PC-3 (cell line): ENCODE measurements around the gene XCR1. TPM values are rescaled to one million over a fixed set of nuclear protein-coding genes. Genes with fewer than 3 reads are reported as not detected.

Source experiments
- ATAC-seq: fragments of 200-7000 bp; cut with Tn5 transposase; 2 replicates; pipeline ENCODE4 v1.9.1; 2020; ENCODE audit warnings: mild to moderate bottlenecking, moderate library complexity
- BruUV-seq: library from RNA; stranded (reverse); fragments of 400-500 nt; replicated peaks from 2 replicates; lab custom pipeline; 2021; lab: Mats Ljungman, UMichigan
- CTCF ChIA-PET: fragments of 300-600 bp; sonication (Branson Sonifier 250); formaldehyde crosslinking; loops from one replicate; lab custom pipeline; 2022; ENCODE audit warnings: antibody characterized with exemption; lab: Charles Lee
- POLR2A ChIA-PET: fragments of 300-600 bp; sonication (Branson Sonifier 250); formaldehyde crosslinking; loops from one replicate; lab custom pipeline; 2022; ENCODE audit warnings: antibody characterized with exemption; ENCODE audit not compliant: unreplicated experiment; lab: Charles Lee
- DNase-seq: peaks from one replicate; pipeline ENCODE4 v3.0.0-alpha.2; 2015
- H2AFZ ChIP-seq: fragments of 300-600 bp; sonication (generic); 2 replicates; pipeline ENCODE4 v1.6.0; 2016; ENCODE audit warnings: antibody characterized with exemption, low read length
- H3F3A ChIP-seq: fragments of 300-600 bp; sonication (generic); one replicate; pipeline ENCODE4 v1.6.0; 2017; ENCODE audit warnings: antibody characterized with exemption, low read length, control low read depth, mild to moderate bottlenecking; ENCODE audit not compliant: unreplicated experiment
- H3K27ac ChIP-seq: fragments of 300-600 bp; sonication (generic); 2 replicates; pipeline ENCODE4 v1.5.1; 2016; ENCODE audit warnings: mild to moderate bottlenecking, low read length
- H3K27me3 ChIP-seq: fragments of 300-600 bp; sonication (generic); 2 replicates; pipeline ENCODE4 v1.6.1; 2016; ENCODE audit warnings: low read length, mixed read lengths
- H3K36me3 ChIP-seq: fragments of 300-600 bp; sonication (generic); 2 replicates; pipeline ENCODE4 v1.6.1; 2016; ENCODE audit warnings: low read depth, mixed run types, low read length, mixed read lengths
- H3K4me1 ChIP-seq: fragments of 300-600 bp; sonication (generic); 2 replicates; pipeline ENCODE4 v1.5.1; 2016; ENCODE audit warnings: low read length; ENCODE audit not compliant: insufficient read depth
- H3K4me2 ChIP-seq: fragments of 300-600 bp; sonication (generic); 2 replicates; pipeline ENCODE4 v1.6.0; 2016; ENCODE audit warnings: low read length
- H3K4me3 ChIP-seq: fragments of 300-600 bp; sonication (generic); 2 replicates; pipeline ENCODE4 v1.5.1; 2016; ENCODE audit warnings: mild to moderate bottlenecking, low read length, mixed read lengths
- H3K79me2 ChIP-seq: fragments of 300-600 bp; sonication (generic); 2 replicates; pipeline ENCODE4 v1.6.1; 2017; ENCODE audit warnings: low read length, mixed read lengths
- H3K9ac ChIP-seq: fragments of 300-600 bp; sonication (generic); 2 replicates; pipeline ENCODE4 v1.6.0; 2016; ENCODE audit warnings: mild to moderate bottlenecking, low read length
- H3K9me2 ChIP-seq: fragments of 300-600 bp; sonication (generic); replicated peaks from 2 replicates; pipeline ENCODE4 v1.6.1; 2016; ENCODE audit warnings: mixed run types, low read length, mixed read lengths
- H3K9me3 ChIP-seq: fragments of 300-600 bp; sonication (generic); 2 replicates; pipeline ENCODE4 v1.6.1; 2016; ENCODE audit warnings: low read length, mixed read lengths
- H4K20me1 ChIP-seq: fragments of 300-600 bp; sonication (generic); 2 replicates; pipeline ENCODE4 v1.6.1; 2016; ENCODE audit warnings: low read length, mixed read lengths
- EZH2 ChIP-seq: fragments of 300-600 bp; sonication (generic); IDR thresholded peaks from one replicate; pipeline ENCODE4 v1.6.1; 2017; ENCODE audit warnings: antibody characterized with exemption, mild to moderate bottlenecking, low read length; ENCODE audit not compliant: unreplicated experiment
- EZH2phosphoT487 ChIP-seq: fragments of 300-600 bp; sonication (generic); IDR thresholded peaks from 2 replicates; pipeline ENCODE4 v1.6.1; 2018; ENCODE audit warnings: mild to moderate bottlenecking, antibody characterized with exemption, low read length, borderline replicate concordance
- intact Hi-C: fragments of 100-400 bp; cut with micrococcal nuclease; formaldehyde crosslinking; loops from 2 replicates; pipeline ENCODE4 v1.9.0; 2023
- total RNA-seq: library from RNA; depleted of rRNA; stranded (reverse); fragments of >200 nt; gene quantifications from 2 replicates; pipeline ENCODE4 v1.2.3, GENCODE V29; 2014
- TF ChIP-seq, protein P1 (sequence below): fragments of 300-600 bp; sonication (generic); conservative IDR thresholded peaks from 2 replicates; pipeline ENCODE4 v1.5.1; 2017; ENCODE audit warnings: antibody characterized with exemption, low read depth, mild to moderate bottlenecking, low read length

XCR1 gene
- total RNA-seq, 1 experiment from 2014 or later: not detected

DNA sequence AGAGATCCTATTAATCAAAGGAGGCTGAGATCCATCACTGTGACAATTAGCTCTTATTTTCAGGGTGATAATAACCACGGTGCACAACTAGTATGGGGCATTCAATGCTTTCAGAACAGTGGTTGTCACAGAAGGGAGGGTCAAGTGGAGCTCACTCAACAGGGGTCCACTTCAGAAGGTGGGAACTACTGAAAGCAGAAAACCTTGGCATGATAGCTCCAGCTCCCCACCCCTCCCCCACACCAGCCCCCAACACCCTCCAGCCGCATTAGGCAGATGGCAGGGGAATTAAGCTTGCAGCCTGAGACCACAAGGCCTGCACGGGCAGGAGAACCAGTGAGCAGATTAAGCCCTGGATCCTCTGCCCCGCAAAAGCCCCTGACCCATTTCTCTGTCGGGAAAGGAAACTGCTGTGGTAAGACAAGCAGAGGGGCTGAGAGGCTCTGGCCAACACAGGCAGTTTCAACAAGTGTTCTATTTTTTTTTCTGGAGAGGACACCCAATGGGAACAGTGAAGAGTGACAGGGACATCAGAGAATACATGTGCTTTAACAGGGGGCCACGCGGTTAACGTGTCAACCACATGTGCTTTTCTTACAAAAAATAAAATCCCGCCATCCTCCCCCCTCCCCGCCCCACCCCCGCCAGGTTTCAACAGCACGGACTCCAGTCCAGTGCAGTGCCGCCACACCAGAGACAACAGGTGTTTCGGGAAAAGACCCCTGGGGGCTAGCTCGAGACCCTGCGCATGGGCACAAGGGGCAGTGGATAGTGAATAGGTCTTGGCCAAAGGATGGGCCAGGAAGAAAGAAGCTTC, 32.7 kb downstream of the XCR1 start:
- Histone ChIP-seq H3K9me3 (no peaks in the 10 kb centered on the region), H3K4me2 (peak overlapping the region; percentile 99), H3K9me2 (no peaks in the 10 kb centered on the region), H4K20me1 (no peaks in the 10 kb centered on the region), H3F3A (no peaks in the 10 kb centered on the region), H3K36me3 (no peaks in the 10 kb centered on the region), H3K79me2 (peaks cover 45% of the 10 kb centered on the region), H3K27me3 (no peaks in the 10 kb centered on the region), H3K9ac (peak overlapping the region; percentile 95), H3K4me1 (peaks cover 21% of the 10 kb centered on the region), H3K4me3 (peak overlapping the region; percentile 100), H2AFZ (peak overlapping the region; percentile 98), H3K27ac (peak overlapping the region; percentile 53)
- ChIA-PET CTCF (interaction anchor here (1.1 kb wide), 1 partner anchor 56 kb away, joined by 3 read pairs; no protein-coding TSS in a partner anchor), POLR2A (no interaction called here)
- DNase-seq: no peak
- no peak; the same call in none of the 2 replicates for ATAC-seq
- TF ChIP-seq EZH2phosphoT487 (no peak), EZH2 (no peak)
- intact Hi-C loops: loop anchor here (1.0 kb wide), 1 partner anchor 8 kb away; no protein-coding TSS in a partner anchor
- no TSS peak for BruUV-seq

DNA sequence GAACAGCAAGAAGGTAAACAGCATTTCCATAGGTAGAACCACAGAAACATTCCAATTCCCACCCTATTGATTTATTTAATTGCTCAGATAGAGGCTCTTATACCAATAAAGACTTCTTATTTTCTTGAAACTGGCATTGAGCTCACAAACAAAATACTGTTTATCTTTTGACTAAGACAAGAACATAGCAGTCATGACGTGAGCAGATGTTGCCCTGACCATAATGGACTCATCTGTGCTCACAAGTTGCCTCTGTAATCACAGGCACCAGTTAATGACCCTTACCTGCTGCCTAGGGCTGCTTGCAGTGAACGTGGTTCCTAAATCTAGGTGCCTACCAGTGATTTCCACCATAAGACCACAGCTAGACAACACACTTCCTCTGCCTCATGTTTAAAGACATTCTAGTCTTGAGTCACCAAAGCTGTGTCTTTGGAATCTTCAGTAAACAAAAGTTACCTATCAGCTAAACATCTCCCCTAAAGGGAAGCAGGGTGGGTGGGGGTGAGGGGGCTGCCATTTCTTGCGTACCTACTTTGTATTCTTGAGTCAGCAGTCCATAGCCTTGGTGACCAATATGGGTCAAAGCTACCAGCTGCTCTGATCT, 33.8 kb downstream of the XCR1 start:
- no peak overlapping the region for H3K27ac ChIP-seq
- no peak overlapping the region for H2AFZ ChIP-seq
- ChIA-PET POLR2A (no interaction called here), CTCF (no interaction called here)
- TF ChIP-seq, protein P1, sequence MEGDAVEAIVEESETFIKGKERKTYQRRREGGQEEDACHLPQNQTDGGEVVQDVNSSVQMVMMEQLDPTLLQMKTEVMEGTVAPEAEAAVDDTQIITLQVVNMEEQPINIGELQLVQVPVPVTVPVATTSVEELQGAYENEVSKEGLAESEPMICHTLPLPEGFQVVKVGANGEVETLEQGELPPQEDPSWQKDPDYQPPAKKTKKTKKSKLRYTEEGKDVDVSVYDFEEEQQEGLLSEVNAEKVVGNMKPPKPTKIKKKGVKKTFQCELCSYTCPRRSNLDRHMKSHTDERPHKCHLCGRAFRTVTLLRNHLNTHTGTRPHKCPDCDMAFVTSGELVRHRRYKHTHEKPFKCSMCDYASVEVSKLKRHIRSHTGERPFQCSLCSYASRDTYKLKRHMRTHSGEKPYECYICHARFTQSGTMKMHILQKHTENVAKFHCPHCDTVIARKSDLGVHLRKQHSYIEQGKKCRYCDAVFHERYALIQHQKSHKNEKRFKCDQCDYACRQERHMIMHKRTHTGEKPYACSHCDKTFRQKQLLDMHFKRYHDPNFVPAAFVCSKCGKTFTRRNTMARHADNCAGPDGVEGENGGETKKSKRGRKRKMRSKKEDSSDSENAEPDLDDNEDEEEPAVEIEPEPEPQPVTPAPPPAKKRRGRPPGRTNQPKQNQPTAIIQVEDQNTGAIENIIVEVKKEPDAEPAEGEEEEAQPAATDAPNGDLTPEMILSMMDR: no peak
- TF ChIP-seq EZH2 (no peak), EZH2phosphoT487 (no peak)
- BruUV-seq: no TSS peak
- no peaks in the 10 kb centered on the region for H3K27me3 ChIP-seq
- peaks cover 32% of the 10 kb centered on the region for H3K4me1 ChIP-seq
- no peaks in the 10 kb centered on the region for H3K9me3 ChIP-seq
- no peak overlapping the region for H3K4me3 ChIP-seq
- peak; percentile 19 for DNase-seq
- ATAC-seq: no peak
- H3K4me2 ChIP-seq: 0 out of 2 replicates have a peak overlapping the region, but pooled peaks have one; percentile 99
- peaks cover 53% of the 10 kb centered on the region for H3K79me2 ChIP-seq
- H3K9me2 ChIP-seq: no peaks in the 10 kb centered on the region
- intact Hi-C loops: no loop called here
- no peaks in the 10 kb centered on the region for H4K20me1 ChIP-seq
- no peaks in the 10 kb centered on the region for H3K36me3 ChIP-seq
- H3F3A ChIP-seq: no peaks in the 10 kb centered on the region
- no peak overlapping the region for H3K9ac ChIP-seq

DNA sequence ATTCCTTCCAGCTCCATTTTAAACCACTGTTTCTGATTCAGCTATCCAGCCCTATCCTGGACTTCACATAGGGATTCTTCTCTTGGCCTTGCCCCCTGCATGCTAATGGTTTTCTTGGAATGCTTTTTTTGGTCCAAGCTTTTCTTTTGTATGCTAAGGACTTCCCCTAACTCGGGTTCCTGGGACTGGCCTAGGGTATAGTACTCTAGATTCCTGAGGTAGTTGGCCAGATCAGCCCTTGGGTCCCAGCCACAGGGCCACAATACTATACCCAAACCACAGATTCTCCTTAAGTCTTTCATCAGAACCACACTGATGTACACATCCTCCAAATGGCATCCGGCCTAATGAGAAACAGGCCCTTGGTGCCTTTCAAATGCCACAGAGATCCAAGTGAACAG, 34.5 kb downstream of the XCR1 start:
- peaks cover 60% of the 10 kb centered on the region for H3K79me2 ChIP-seq
- H3K9ac ChIP-seq: no peak overlapping the region
- no peak overlapping the region for H3K4me3 ChIP-seq
- no peaks in the 10 kb centered on the region for H3K27me3 ChIP-seq
- POLR2A ChIA-PET: no interaction called here
- no peak for DNase-seq
- no TSS peak for BruUV-seq
- no peaks in the 10 kb centered on the region for H3F3A ChIP-seq
- intact Hi-C loops: no loop called here
- TF ChIP-seq, protein P1: no peak
- TF ChIP-seq EZH2phosphoT487 (no peak), EZH2 (no peak)
- no peak overlapping the region for H3K4me2 ChIP-seq
- no peak overlapping the region for H2AFZ ChIP-seq
- H3K9me2 ChIP-seq: no peaks in the 10 kb centered on the region
- ATAC-seq: no peak
- H3K36me3 ChIP-seq: no peaks in the 10 kb centered on the region
- H3K27ac ChIP-seq: no peak overlapping the region
- CTCF ChIA-PET: no interaction called here
- H3K4me1 ChIP-seq: peaks cover 39% of the 10 kb centered on the region
- H4K20me1 ChIP-seq: no peaks in the 10 kb centered on the region
- H3K9me3 ChIP-seq: no peaks in the 10 kb centered on the region
